ENCODE measurements around the gene SNX32. TPM values are rescaled to one million over a fixed set of nuclear protein-coding genes. Genes with fewer than 3 reads are reported as not detected.

Gene SNX32
- polyA plus RNA-seq, 1 donor = 6.3 TPM

DNA sequence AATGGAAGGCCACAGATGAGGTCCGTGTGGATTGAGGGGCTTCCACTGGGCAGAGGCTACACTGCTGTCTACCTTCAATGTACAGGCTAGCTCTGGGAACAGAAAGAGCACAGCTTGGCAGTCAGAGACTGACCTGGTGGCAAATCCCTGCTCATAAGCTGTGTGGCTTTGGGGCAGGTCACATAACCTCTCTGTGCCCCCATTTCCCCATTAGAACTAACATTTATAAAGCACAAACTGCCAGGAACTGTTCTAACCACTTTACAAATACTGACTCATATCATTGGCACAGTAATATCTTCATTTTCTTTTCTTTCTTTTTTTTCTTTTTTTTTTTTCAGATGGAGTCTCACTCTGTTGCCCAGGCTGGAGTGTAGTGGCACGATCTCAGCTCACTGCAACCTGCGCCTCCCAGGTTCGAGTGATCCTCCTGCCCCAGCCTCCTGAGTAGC is 63.3 kb downstream of the SNX32 start:
- Histone ChIP-seq H3K9me3 (ENCODE audit: control insufficient read depth, low read depth, low read length) (peaks cover 9% of the 10 kb centered on the region), H3K27ac (ENCODE audit: low read length) (no peak overlapping the region), H3K36me3 (ENCODE audit: control insufficient read depth, insufficient read depth, low read length) (no peaks in the 10 kb centered on the region), H3K4me3 (ENCODE audit: low read length) (no peak overlapping the region), H3K27me3 (ENCODE audit: control insufficient read depth, insufficient read depth, low read length) (peaks cover 62% of the 10 kb centered on the region), H3K4me1 (ENCODE audit: control insufficient read depth, insufficient read depth, low read length) (peaks cover 11% of the 10 kb centered on the region)
- no peak for DNase-seq
- WGBS (ENCODE audit: insufficient coverage, low lambda C conversion rate) = no CpG with 5 or more reads among the region's 4 CpGs

DNA sequence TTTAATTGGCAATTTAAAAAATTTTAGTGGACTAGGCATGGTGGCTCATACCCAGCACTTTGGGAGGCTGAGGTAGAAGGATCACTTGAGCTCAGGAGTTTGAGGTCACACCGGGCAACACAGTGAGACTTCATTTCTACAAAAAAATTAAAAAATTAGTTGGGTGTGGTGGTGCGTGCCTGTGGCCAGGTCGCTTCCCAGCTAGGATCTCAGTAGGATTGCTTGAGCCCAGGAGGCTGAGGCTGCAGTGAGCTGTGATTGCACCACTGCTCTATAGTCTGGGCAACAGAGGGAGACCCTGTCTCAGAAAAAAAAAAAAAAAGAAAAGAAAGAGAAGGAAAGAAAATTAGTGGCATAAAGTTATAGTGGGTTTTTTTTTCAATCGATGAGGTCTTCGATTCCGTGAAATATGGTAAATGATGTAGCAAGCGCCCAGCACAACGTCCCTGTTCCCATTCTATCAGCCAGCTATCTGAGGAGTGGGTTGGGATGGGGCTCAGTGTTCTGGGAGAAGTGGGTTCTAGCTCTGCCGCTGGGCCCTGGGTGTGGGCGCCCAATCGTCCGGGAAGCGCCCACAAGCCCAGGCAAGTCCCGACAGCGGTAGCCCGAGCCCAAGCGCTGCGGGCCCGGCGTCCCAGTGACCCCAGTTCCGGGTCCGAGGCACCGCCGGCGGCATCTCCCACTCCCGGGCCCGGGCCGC is 65.0 kb downstream of the SNX32 start:
- DNase-seq = no peak
- H3K9me3 ChIP-seq (ENCODE audit: control insufficient read depth, low read depth, low read length) = peaks cover 9% of the 10 kb centered on the region
- no peak overlapping the region for H3K27ac ChIP-seq (ENCODE audit: low read length)
- H3K27me3 ChIP-seq (ENCODE audit: control insufficient read depth, insufficient read depth, low read length) = peaks cover 79% of the 10 kb centered on the region
- H3K36me3 ChIP-seq (ENCODE audit: control insufficient read depth, insufficient read depth, low read length) = no peaks in the 10 kb centered on the region
- no CpG with 5 or more reads among the region's 28 CpGs for WGBS (ENCODE audit: insufficient coverage, low lambda C conversion rate)
- H3K4me3 ChIP-seq (ENCODE audit: low read length) = no peak overlapping the region
- H3K4me1 ChIP-seq (ENCODE audit: control insufficient read depth, insufficient read depth, low read length) = peaks cover 9% of the 10 kb centered on the region

DNA sequence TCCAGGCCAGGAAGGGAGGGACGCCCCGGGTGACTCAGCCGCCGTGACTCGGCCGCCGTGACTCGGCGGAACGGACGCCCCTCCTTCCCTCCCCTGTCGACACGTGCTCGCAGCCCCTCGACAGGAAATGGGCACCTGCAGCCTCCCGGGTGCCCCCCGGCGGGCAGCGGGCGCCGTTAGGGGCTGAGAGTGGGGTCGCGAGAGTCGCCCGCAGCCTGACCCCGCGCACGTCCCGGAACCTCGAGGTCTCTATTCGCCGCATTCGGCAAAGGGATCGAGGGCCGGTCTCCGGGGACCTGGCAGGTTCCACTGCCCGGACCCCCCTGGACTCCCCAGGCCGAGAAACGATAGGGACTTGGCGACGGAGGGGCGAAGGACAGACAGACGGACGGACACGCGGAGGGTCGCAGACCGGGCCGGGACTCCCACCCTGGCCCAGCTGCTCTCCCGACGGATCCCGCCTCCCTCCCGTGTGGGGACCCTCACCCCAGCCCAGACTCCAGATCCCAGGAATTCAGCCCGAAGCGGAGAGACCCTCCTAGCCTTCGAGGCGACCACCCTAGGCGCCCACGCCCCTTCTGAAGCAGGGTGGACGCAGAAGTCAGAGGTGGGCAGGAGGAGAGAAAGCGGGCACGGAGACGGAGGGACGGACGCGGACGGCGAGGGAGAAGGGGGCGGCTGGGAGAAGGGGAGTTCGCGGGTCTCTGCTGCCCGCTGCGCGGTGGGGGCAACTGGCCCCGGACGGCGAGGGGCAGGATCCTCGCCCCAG is 65.8 kb downstream of the SNX32 start:
- Histone ChIP-seq H3K4me3 (ENCODE audit: low read length) (no peak overlapping the region), H3K36me3 (ENCODE audit: control insufficient read depth, insufficient read depth, low read length) (no peaks in the 10 kb centered on the region), H3K4me1 (ENCODE audit: control insufficient read depth, insufficient read depth, low read length) (peaks cover 9% of the 10 kb centered on the region), H3K9me3 (ENCODE audit: control insufficient read depth, low read depth, low read length) (peaks cover 9% of the 10 kb centered on the region), H3K27me3 (ENCODE audit: control insufficient read depth, insufficient read depth, low read length) (peaks cover 84% of the 10 kb centered on the region), H3K27ac (ENCODE audit: low read length) (no peak overlapping the region)
- WGBS (ENCODE audit: insufficient coverage, low lambda C conversion rate) = no CpG with 5 or more reads among the region's 78 CpGs
- DNase-seq = peak in 1 of 2 donors; percentile 62

DNA sequence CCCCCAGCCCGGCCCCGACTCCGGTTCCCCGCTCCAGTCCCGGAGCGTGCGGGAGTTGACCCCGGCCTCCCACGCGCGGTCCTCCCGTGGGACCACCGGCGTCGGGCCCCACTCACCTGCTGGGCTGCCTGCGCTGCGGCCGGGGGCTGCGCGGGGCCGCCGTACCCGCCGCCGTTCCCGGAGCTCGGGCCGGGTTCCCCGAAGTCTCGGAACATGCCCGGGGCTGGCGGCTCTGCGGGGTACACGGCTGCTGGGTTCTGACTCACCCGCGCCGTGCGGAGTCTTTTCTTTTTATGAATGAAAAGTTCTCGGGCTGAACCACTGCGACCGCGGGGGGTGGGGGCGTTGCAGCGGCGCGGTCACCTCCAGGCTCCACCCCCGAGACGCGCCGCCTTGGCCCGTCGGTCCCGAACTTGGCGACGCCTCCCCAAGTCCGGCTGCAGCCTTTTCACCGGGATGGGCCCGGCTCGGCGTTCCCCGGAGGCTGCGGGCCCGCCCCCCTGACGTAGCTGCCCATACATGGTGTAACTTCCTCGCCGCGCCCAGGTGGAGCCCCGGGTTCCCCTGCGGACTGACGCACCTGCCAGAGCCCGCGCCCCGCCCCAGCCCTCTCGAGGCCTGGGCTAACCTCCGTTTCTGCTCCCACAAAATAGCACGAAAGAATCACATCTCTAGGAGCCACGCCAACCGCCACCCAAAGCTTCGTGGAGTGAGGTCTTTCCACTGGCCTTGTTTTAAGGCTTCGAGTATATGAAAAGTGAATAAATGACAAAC is 66.5 kb downstream of the SNX32 start, which contains the start of gene FOSL1:
TSS of gene FOSL1 (minus strand) at position 264 of the 774 bp plus-strand sequence. CDS start at position 215, 49 bp downstream.
- Histone ChIP-seq H3K4me3 (ENCODE audit: low read length) (peak within 1 kb of the TSS; percentile 24), H3K27me3 (ENCODE audit: control insufficient read depth, insufficient read depth, low read length) (peaks cover 84% of the 10 kb centered on the region), H3K9me3 (ENCODE audit: control insufficient read depth, low read depth, low read length) (peaks cover 9% of the 10 kb centered on the region), H3K27ac (ENCODE audit: low read length) (no peak within 1 kb of the TSS), H3K4me1 (ENCODE audit: control insufficient read depth, insufficient read depth, low read length) (peaks cover 9% of the 10 kb centered on the region), H3K36me3 (ENCODE audit: control insufficient read depth, insufficient read depth, low read length) (no peaks in the 10 kb centered on the region)
- WGBS (ENCODE audit: insufficient coverage, low lambda C conversion rate) = no CpG with 5 or more reads among the region's 80 CpGs
- peak; percentile 89 to 94 for DNase-seq

DNA sequence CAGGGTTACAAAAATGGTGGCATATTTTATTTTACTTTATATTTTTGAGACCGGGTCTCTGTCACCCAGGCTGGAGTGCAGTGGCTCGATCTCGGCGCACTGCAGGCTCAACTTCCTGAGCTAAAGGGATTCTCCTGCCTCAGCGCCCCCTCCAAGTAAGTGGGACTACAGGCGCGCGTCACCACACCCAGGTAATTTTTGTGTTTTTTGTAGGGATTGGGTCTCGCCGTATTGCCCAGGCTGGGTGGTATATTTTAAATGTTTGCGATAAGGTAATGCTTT is 67.1 kb downstream of the SNX32 start:
- H3K27me3 ChIP-seq (ENCODE audit: control insufficient read depth, insufficient read depth, low read length) = peaks cover 81% of the 10 kb centered on the region
- H3K4me1 ChIP-seq (ENCODE audit: control insufficient read depth, insufficient read depth, low read length) = peaks cover 9% of the 10 kb centered on the region
- DNase-seq = no peak
- H3K4me3 ChIP-seq (ENCODE audit: low read length) = no peak overlapping the region
- no CpG with 5 or more reads among the region's 11 CpGs for WGBS (ENCODE audit: insufficient coverage, low lambda C conversion rate)
- H3K27ac ChIP-seq (ENCODE audit: low read length) = no peak overlapping the region
- no peaks in the 10 kb centered on the region for H3K36me3 ChIP-seq (ENCODE audit: control insufficient read depth, insufficient read depth, low read length)
- H3K9me3 ChIP-seq (ENCODE audit: control insufficient read depth, low read depth, low read length) = peaks cover 9% of the 10 kb centered on the region

DNA sequence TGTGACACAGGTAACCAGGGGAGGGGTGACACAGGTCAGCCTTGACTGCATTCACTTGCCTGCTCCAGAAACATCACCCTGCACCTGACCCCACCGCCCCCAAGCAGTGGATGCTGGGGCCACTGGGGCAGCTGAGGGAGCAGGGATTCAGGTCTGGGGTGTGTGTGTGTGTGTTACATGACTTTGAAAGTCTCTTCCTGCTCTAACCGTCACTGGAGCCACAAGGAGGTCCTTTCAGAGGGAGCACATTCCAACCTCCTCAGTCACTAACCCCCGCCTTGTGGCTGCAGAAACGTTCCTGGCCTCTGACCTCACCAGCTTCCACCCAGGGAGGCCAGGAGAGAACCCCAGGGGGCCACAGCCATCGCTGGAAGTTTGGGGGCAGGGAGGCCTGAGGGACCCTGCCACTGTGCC is 69.3 kb downstream of the SNX32 start:
- peaks cover 68% of the 10 kb centered on the region for H3K27me3 ChIP-seq (ENCODE audit: control insufficient read depth, insufficient read depth, low read length)
- no CpG with 5 or more reads among the region's 5 CpGs for WGBS (ENCODE audit: insufficient coverage, low lambda C conversion rate)

More for the DNA sequence above, 69.3 kb downstream of the SNX32 start:
- no peak for DNase-seq
- no peak overlapping the region for H3K27ac ChIP-seq (ENCODE audit: low read length)
- no peak overlapping the region for H3K4me3 ChIP-seq (ENCODE audit: low read length)
- H3K36me3 ChIP-seq (ENCODE audit: control insufficient read depth, insufficient read depth, low read length) = no peaks in the 10 kb centered on the region
- H3K4me1 ChIP-seq (ENCODE audit: control insufficient read depth, insufficient read depth, low read length) = peaks cover 9% of the 10 kb centered on the region
- peaks cover 9% of the 10 kb centered on the region for H3K9me3 ChIP-seq (ENCODE audit: control insufficient read depth, low read depth, low read length)

Other genes starting within 250 kb of the SNX32 start
- gene KCNK7, start 238.2 kb upstream of the SNX32 start, polyA plus RNA-seq = 0.49 TPM
- gene MAP3K11, start 219.7 kb upstream of the SNX32 start, polyA plus RNA-seq = 69.1 TPM
- 29.1 TPM for gene PCNX3, start 218.2 kb upstream of the SNX32 start, polyA plus RNA-seq
- gene SIPA1, start 195.9 kb upstream of the SNX32 start, polyA plus RNA-seq = 26.4 TPM
- gene RELA, start 171.0 kb upstream of the SNX32 start, polyA plus RNA-seq = 53.8 TPM
- 57.8 TPM for gene KAT5, start 121.7 kb upstream of the SNX32 start, polyA plus RNA-seq
- gene RNASEH2C, start 113.2 kb upstream of the SNX32 start, polyA plus RNA-seq = 38.9 TPM
- 15.2 TPM for gene AP5B1, start 53.0 kb upstream of the SNX32 start, polyA plus RNA-seq
- 32.6 TPM for gene OVOL1, start 46.9 kb upstream of the SNX32 start, polyA plus RNA-seq
- gene CFL1, start 24.2 kb downstream of the SNX32 start, polyA plus RNA-seq = 933 TPM
- gene MUS81, start 26.5 kb downstream of the SNX32 start, polyA plus RNA-seq = 62.1 TPM
- 37.7 TPM for gene EFEMP2, start 38.8 kb downstream of the SNX32 start, polyA plus RNA-seq
- 2.4 TPM for gene CTSW, start 45.9 kb downstream of the SNX32 start, polyA plus RNA-seq
- 59.9 TPM for gene FIBP, start 54.5 kb downstream of the SNX32 start, polyA plus RNA-seq
- gene CCDC85B, start 56.7 kb downstream of the SNX32 start, polyA plus RNA-seq = 10.9 TPM
- gene FOSL1, start 66.4 kb downstream of the SNX32 start, polyA plus RNA-seq = 0.15 TPM
- 30.3 TPM for gene C11orf68, start 85.1 kb downstream of the SNX32 start, polyA plus RNA-seq
- gene DRAP1, start 85.5 kb downstream of the SNX32 start, polyA plus RNA-seq = 71.0 TPM
- not detected for gene TSGA10IP, start 111.5 kb downstream of the SNX32 start, polyA plus RNA-seq
- gene SART1, start 127.8 kb downstream of the SNX32 start, polyA plus RNA-seq = 38.1 TPM
- gene EIF1AD, start 168.2 kb downstream of the SNX32 start, polyA plus RNA-seq = 33.5 TPM
- gene BANF1, start 168.5 kb downstream of the SNX32 start, polyA plus RNA-seq = 120 TPM
- 1.7 TPM for gene CST6, start 178.0 kb downstream of the SNX32 start, polyA plus RNA-seq
- gene CATSPER1, start 192.5 kb downstream of the SNX32 start, polyA plus RNA-seq = not detected
- 0.39 TPM for gene GAL3ST3, start 215.2 kb downstream of the SNX32 start, polyA plus RNA-seq
- gene SF3B2, start 218.4 kb downstream of the SNX32 start, polyA plus RNA-seq = 146 TPM
- gene PACS1, start 236.3 kb downstream of the SNX32 start, polyA plus RNA-seq = 30.3 TPM

Measured in large intestine (tissue), 3 donors.